Fibroblast of lung (primary cell): ENCODE measurements around the gene FGD2.

ENCODE experiments used
- EZH2 ChIP-seq: IDR thresholded peaks from 2 replicates; pipeline ENCODE4 v1.5.1; 2012; ENCODE audit warnings: low read length, control low read depth, mild to moderate bottlenecking; ENCODE audit errors: missing control alignments
- TF ChIP-seq, protein P1 (sequence below), 2 donors: IDR thresholded peaks in 1 of 2; conservative IDR thresholded peaks in 1 of 2; 1 replicate in 1 of 2; 2 replicates in 1 of 2; pipeline ENCODE4 v1.5.1; 2011 to 2012; ENCODE audit warnings: low read length in 2 of 2, control low read depth in 1 of 2, inconsistent platforms in 1 of 2, low read depth in 1 of 2, mild to moderate bottlenecking in 1 of 2

DNA sequence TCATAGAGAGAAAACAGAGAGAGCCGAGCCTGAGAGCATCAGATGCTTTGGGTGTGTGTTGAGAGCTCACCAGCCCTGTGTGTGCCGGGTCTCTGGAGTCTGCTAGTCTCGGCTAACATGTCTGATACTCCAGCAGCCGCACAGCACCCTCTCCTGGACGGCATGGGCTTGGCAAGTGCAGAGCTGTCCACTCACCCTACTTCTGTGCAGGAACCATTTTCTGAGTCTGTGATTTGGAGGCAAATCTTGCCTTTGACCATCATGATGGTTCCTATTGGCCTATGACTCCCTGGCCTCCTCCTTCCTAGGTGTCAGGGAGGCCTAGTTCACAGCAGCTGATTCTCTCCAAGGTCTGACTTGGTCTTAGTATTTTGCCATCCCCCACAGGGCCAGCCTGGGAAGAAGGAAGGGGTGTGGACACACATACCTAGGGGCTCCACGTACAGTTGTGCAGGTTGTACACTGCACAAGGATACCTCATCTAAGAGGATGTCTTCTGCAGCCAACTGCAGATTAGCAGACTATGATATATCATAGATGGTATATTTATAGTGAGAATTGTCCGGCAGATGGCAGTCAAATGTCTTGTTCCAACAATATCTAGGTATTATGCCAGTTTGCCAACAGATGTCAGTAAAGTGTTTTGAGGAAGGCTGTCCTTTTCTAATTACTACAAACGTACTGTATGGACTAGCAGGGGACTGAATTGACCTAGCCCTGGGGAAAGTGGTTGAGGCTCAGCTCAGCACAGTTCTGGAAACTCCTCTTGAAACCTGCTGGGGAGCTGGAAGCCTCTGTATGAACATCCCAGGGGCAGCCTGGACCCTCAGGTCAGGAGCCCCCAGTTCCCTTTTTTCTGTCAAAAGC, 13.0 kb downstream of the FGD2 start:
- TF ChIP-seq, protein P1, sequence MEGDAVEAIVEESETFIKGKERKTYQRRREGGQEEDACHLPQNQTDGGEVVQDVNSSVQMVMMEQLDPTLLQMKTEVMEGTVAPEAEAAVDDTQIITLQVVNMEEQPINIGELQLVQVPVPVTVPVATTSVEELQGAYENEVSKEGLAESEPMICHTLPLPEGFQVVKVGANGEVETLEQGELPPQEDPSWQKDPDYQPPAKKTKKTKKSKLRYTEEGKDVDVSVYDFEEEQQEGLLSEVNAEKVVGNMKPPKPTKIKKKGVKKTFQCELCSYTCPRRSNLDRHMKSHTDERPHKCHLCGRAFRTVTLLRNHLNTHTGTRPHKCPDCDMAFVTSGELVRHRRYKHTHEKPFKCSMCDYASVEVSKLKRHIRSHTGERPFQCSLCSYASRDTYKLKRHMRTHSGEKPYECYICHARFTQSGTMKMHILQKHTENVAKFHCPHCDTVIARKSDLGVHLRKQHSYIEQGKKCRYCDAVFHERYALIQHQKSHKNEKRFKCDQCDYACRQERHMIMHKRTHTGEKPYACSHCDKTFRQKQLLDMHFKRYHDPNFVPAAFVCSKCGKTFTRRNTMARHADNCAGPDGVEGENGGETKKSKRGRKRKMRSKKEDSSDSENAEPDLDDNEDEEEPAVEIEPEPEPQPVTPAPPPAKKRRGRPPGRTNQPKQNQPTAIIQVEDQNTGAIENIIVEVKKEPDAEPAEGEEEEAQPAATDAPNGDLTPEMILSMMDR (conservative IDR thresholded peaks at IDR 0.05 in 1 of 2, IDR thresholded peaks at IDR 0.05 in 1 of 2; ENCODE audit: low read depth in 1 of 2, low read length in 2 of 2): peak; percentile 87 to 99
- TF ChIP-seq EZH2: no peak
